Islet precursor cell (in vitro differentiated cells): ENCODE results near the gene BMP6.
A peak's percentile ranks its signal among the peaks of the same experiment; 100 is the strongest.

Experiments used
- DNase-seq: peaks from one replicate; pipeline ENCODE4 v3.0.0-alpha.2; 2018

BMP6 gene

DNA sequence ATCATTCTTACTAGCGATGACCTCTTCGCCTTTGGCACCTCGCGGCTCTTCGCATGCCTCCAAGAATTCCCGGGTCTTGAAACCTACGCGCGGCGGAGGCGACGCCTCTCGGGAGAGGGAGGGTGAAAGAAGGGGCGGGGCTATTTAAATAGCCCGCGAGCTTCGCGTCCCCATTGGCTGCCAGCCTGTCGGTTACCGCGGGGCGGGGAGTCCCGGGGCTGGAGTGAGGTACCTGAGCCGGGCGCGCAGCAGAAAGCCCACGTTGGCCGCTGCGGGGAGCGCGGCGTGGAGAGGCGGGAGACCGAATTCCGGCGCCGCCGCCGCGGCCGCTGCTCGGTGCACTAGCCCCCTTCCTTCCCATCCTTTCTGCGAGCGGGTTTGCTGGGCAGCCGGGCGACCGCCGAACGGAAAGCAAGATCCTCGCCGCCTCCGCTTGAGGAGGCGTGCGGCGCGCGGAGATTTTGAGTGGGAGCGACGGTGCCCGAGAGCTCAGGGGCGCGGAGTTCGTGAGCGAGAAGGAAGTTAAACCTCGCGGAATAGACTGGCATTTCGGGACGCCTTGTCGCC, at the start of gene BMP6:
BMP6 (plus strand) TSS at position 251 of the 567 bp plus-strand sequence. CDS start 857 bp downstream, outside the sequence.
- DNase-seq: peak; percentile 97

DNA sequence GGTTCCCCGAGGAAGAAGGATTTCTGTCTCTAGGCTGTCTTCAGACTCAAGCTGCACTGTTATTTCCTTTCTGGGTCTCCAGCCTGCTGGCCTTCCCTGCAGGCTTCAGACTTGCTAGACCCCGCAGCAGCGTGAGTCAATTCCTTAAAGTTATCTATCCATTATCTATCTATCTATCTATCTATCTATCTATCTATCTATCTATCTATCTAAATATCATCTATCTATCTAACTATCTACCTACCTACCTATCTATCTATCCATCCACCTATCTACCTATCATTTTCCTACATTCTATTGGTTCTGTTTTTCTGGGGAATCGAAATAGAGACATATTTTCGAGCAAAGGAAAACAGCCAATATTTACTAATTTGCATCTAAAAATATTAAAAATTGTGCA, 48.7 kb upstream of the BMP6 start:
- DNase-seq: no peak

DNA sequence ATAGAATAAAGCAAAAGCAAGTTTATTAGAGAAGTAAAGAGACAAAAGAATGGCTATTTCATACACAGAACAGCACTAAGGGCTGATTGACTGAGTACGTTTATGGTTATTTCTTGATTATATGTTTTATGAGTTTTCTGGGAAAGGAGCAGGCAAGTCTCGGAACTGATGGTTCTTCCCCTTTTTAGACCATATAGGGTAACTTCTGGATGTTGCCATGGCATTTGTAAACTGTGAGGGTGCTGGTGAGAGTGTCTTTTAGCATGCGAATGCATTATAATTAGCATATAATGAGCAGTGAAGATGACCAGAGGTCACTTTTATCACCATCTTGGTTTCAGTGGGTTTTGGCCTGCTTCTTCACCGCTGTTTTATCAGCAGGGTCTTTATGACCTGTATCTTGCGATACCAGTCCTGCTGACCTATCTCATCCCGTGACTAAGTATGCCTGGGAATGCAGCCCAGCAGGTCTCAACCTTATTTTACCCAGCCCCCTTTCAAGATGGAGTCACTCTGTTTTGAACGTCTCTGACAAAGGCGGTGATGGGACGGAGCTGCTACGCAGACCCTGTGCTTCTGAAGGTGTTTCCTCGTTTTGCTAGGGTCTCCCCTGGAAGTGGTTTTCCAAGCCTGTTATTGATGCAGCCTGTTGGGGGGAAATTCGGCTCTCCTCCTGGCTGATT, 45.4 kb upstream of the BMP6 start:
- no peak for DNase-seq

DNA sequence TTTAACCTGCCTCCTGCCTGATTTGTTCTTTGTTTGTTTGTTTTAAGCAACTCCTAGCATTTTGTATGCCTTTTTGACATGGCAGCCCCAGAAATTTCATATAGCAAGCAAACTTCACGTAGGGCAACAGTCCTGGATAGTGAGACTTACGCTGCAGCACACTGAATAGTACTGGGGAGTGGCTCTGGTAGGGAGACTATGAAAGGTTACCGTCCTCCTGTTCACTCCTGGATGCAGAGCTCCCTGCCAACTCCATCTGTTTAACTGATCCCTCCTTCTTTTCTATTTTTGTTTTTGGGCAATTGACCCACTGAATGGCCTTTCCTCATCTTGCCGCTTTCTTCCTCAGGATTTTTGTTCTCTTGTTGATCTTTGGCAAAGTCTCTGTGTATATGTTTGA, 44.5 kb upstream of the BMP6 start:
- no peak for DNase-seq

DNA sequence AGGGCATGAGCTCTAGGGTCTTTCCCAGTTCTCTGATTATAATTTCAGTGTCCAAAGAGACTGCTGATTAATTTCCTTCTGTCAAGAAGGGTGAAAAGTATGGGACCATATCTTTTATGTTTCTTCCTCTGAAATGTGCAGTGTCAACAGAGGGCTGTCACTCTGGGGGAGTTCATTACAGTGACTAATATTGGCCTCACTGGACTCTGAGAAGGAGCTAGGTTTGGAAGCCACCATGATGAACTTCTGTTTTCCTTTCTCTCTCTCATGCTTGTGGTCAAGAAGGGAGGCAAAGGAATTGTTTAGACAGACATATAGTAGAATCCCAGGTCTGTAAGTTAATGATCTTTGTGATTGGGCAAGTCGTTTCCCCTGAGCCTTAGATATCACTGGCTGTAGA, 41.8 kb upstream of the BMP6 start:
- DNase-seq: no peak

DNA sequence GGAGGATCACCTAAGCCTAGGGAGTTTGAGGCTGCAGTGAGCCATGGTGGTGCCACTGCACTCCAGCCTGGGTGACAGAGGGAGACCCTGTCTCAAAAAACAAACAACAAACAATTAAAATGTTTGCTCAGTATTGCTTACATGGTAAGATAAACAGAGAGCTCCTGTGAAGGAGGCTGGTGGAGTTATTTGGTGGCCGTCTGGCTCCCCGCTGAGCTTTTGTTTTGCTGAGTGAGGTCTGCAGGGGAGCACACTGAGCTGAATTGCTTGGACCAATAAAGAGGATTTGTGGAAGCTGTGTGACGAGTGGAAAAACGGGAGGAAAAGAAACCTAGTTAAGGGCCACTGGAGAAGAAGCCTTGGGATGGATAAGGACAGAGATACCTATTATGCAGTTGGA, 41.1 kb upstream of the BMP6 start:
- DNase-seq: peak; percentile 49

DNA sequence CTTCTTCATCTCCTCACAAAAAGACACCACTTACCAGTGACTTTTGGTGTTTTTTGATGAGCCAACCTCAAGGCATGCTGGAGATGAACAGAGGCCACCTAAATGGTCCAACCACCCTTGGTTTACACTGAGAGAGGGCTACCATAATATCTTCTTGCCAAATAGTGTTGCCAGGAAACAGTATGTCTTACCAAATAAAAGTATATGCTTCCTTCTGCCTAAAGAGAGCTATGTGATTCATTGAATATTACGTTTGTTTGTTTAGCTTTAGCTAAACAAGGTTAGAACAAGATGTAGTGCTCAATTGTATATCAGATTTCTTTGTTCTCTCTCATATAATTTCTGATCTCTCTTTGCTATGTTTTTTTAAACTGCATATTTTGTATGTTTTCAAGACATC, 40.6 kb upstream of the BMP6 start:
- no peak for DNase-seq

DNA sequence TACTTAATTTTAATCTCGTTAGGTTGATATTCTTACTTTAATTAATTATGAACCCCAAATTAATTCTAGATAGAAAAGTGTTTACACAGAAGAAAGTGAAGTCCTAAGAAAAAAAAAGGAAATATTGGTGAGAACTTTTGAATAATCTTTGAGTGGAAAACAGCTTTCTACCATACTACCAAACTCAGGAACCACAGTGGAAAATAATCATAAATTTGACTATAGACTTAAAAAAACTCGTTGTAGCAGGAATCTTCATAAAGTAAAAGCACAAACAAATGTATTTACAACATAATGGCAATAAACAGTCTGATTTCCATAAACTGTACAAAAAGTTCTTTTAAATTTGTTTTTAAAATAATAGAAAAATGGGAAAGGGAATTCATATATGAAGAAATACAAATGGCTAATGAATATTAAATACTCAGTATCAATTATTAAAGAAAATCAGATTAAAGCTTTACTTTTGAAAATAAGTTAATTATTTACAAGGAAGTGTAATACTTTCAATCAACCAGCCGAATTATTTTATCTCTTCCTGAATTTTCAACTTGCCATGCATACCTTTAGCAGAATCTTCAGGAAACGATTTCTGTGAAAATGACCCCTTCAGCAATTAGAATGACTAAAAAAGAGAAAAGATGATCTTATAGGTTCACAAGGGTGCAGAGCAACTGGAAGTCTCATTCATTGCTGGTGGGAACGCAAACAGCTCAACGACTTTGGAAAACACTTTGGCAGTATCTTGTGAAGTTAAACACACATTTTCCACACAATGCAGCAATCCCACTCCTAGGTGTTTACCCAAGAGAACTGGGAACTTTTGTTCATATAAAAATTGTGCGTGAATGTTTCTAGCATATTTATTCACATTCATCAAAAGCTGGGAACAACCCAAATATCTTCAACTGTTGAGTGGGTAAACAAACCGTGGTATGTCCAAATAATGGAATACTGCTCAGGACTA, 38.5 kb upstream of the BMP6 start:
- no peak for DNase-seq

DNA sequence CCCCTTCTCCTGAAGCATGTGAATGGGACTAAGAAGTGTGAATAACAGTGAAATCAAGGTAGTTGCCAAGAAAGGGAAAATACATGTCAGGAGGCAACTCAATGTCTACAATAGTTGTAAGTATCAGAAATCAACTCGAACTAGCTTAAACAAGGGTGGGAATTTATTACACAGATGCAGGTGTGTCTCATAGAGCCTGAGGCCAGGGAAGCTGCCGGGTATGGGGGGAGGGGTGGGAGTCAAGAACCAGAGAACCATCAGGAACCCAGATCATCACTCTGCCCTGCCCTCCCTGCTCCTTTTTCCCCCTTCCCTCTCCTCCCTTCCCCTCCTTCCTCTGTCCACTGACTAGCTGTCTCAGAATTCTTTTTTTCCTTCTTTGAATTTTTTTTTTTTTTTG, 34.9 kb upstream of the BMP6 start:
- no peak for DNase-seq

DNA sequence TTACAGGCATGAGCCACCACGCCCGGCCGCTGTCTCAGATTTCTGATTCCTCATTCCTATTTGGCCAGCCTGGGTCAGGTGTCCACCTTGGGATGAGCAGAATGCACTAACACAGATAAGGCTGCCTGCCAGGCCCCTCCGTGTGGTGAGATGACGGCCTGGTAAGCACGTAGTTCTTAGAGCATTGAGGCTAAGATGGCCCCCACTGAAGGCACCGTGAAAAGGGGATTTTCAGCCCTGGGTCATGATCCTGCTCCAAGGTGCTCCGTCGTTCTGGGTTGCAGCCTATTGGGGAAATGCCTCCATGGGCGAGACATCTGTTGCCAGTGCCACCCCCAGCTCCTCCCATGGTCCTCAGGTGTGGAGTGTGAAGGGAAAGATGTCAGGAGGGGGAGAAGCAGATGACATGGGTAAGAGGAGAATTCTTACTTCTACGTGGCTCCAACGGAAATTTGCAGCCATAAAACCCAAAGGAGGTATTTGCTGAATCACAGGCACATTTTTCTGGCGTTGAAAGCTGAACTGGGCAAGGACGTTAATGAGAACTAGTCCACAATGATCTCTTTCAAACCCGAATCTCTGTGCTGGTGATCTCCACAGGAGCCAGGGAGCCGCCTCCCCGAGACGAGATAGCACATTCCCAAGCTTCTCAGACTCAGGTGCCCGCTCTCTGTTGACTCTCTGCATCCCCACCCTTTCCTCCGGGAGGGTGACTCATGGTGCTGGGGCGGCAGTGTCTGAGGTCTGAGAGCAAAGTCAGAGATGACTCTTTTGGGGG, 34.0 kb upstream of the BMP6 start:
- peak; percentile 99 for DNase-seq

DNA sequence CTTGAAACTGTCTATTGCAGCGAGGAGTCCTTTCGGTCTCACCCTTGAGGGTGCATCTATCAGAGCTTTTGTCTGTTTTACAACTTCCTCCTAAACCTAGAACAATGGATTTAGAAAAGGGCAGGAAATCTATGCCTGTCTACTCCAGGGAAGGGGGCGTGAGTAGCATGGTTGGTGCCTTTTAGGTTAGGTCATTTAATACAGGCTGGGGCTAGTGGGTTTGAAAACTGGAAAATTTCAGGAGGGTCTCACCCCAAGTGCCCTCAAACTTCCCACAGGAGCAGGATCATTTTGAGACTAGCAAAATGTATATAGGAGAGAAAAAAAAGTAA, 33.5 kb upstream of the BMP6 start:
- no peak for DNase-seq

DNA sequence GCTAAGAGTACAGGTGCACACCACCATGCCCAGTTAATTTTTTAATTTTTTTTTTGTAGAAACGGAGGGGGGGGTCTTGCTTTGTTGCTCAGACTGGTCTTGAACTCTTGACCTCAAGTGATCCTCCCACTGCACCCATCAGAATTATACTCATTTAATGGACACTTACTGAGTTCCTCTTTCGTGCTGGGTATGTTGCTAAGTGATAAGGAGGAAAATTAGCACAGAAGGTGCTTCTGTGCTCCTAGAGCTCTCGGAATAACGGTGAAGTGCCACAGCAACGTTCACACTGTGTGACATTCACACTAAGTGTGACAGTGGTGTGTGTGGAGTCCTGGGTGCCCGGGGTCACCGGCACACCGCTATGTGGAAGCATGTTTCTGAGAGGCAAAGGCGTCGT, 32.1 kb upstream of the BMP6 start:
- DNase-seq: no peak

DNA sequence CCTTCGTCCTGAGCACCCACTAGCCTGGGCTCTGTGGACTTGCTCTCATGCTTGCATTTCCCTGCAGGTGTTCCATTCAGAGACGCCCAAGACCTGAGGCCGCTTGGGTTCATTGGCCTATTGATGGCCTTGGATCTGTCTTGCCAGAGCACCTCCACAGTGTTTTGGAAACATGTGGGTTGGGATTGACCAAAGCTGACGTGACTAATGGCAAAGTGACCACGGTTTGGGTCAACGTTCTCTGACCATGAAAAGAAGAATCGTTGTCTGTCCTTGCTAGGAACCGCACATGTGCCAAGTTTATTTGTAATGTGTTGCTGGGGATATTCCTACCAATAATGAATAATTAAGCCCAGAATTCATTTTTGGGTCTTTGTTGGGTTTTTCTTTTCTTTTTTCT, 29.8 kb upstream of the BMP6 start:
- DNase-seq: no peak

DNA sequence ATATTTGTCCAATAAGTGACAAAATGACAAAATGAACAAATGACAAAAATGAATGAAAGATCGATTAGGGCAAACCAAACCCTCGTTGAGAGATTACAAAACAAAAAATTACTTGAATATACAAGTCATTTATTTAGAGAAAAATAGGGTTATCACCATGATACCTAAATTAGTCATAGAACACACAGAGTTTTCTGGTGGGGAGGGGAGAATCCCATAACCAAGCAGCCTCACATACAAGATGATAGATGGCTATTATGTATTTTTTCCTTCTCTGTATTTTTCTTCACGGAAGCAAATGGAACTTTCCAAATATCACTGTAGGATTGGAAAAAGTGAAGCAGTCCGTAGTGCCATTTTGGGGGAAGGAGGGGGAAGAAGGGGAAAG, 28.5 kb upstream of the BMP6 start:
- no peak for DNase-seq

DNA sequence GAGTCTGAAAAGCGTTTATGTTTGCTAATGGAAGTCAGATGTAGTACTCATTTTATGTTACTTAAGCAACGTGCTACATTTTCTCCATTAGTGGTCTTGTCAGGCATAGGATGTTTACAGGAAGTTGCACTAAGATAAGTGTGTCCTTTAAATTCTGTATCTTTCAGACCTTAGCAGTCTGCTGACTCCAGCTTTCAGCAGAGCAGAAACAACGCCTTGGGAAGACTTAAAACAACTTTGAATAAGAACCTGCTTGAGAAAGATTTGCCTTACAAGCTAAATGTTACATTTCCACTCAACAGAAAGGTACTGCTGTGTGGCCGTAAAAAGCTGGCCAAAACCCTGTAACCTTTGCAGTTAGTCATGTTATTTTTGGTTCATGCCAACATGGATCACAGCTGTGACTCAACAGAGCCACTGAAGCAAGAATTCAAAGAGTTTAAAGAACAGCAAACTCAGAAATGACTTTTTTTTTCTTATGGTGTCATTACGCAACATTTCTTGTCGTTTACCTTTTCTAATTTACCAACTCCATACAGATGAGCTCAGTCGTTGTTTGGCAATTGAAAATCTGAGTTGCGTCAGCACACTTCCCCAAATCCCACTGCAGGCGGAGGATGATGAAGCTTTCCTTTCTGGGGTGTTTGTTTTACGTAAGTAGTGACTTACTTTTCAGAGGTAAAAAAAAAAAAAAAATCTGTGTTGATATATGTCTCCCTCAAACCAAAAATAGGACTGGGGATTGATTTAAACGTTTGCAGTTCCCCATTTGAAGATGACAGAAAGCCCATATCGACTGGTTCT, 27.9 kb upstream of the BMP6 start:
- DNase-seq: no peak

DNA sequence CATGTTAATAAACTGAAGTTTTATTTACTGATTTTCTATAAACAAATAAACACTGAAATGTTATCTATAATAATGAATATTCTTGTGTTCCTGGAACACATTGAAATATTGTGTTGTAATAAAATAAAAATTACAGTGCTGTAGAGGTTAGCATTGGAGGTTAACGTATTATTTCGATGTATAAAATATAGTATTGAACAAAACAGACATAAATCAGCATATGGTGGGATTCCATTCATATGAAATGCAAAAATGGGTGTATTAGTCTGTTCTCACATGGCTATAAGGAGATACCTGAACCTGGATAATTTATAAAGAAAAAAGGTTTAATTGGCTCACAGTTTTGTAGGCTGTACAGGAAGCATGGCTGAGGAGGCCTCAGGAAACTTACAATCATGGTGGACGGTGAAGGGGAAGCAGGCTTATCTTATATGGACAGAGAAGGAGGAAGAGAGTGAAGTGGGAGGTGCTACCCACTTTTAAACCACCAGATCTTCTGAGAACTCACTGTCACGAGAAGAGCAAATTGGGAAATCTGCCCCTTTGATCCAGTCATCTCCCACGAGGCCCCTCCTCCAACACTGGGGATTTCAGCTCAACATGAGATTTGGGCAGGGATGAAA, 24.6 kb upstream of the BMP6 start:
- no peak for DNase-seq

DNA sequence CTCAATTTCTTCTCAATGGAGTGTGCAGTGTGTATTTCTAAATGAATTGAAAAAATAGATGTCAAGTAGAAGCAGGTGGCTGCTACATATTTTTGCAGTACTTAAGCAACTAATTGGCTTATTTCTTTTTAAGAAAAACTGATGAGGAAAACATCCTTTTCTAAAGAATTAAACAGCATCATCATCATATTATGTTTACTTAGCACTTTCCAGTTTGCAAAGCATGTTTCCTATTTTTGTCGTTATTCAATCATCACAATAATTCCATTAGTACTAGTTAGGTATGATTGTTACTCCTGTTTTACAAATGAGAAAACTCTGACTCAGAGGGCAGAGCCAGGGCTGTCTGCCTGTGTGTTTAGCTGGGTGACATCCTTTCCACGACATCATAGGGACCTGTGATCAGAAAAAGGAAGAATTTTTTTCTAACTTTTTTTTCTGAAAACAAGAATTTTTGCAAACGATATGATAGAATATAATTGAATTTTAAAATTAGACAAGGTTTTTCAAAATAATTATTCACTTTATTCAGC, 22.7 kb upstream of the BMP6 start:
- DNase-seq: no peak

DNA sequence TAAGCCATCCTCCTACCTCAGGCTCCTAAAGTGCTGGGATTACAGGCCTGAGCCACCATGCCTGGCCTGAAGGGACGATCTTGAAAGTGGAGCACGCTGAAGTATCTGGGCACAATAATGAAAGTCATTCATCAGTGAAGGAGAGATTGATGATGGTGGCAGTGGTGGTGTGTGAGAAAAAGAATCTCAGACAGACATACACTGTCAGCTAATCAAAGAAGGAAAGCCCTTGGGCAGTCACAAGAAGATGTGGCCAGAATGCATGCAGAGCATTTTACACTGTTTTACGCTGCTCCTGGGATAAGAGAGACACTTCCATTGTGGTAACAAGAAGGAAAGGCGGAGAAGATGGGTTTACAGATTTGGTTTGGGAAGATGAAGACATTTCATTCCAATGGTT, 20.4 kb upstream of the BMP6 start:
- no peak for DNase-seq

DNA sequence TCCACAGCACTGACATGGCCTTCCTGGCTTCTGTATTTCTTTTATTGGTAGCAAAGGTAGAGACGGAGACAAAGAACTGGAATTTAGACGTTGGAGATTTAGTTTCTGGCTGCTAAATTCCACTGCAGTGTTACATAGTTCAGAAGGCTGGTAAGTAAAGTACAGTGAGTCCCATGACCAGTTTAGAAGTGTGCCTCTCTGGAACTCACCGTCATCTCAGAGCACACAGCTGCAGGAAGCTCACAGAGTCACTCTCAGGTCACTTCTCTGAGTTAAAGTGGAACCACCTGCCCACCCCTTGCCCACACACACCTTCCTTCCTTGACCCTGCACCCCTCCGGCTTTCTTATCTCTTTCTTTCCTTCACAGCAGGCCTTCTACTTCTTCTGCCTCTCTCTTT, 19.6 kb upstream of the BMP6 start:
- no peak for DNase-seq

DNA sequence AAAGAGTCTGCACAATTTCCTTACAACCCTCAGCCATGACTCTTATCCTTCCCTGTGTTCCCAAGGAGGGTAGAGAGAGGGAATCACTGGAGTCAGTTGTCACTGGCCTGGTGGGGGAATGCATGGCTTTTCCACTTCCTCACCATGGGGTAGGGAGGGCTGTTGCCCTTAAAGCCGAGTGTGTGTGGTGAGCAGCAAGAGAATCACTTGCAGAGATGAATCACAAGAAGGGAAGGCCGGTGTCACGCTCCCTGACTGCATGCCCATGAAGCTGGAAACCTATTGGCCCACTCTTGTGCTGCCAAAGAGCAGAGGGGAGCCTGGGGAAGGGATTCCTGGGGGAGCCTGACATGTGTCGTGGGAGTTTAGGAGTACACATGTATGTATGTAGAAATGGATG, 18.1 kb upstream of the BMP6 start:
- DNase-seq: no peak

DNA sequence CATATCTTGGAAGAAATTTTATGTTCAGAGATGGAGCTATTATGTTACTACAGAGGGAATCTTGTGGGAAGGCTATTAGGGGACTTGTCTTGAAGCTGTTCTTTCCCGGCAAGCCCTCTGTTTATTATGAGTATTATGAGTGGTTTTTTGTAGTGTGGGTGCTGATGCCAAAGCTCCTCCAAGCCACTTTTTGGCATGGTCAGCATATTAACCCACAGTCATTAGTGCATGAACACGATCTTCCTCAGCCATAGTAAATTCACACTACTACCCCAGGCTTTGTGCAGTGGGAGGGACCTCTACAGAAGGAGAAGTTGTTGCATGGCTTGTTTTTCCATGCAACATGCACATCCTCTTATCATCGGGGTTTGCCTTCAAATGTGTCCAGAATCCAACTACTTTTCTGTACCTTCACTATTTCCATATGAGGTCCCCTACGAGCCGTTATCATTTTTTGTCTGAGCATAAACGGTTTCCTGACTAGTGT, 6.5 kb upstream of the BMP6 start:
- DNase-seq: no peak

DNA sequence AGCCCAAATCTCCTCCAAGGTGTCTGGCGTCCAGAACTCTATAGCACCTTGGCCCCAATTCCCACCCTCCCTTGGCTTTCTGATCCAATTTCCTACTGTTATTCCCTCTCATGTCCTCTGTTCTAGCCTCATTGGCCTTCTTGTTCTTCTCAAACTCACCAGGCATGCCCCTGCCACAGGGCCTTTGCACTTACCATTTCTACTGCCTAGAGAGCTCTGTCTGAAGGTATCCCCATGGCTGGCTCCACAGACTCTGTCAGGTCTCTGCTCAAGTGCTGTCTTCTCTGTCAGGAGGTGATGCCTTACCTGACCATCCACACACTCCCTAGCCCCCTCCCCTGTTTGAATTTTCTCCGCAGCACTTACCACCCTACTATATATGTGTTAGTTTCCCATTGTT, 5.6 kb upstream of the BMP6 start:
- no peak for DNase-seq
